ENCODE measurements around the gene RCHY1. TPM values are rescaled to one million over a fixed set of nuclear protein-coding genes. Genes with fewer than 3 reads are reported as not detected.
"Not testable (repeated sequence)": the region's sequence is repeated elsewhere in the genome, so short reads cannot be mapped to it uniquely, and the experiment has no call there.

Gene RCHY1
- total and polyA plus RNA-seq, 2 experiments from 2014 or later = 42.9 to 46.5 TPM

DNA sequence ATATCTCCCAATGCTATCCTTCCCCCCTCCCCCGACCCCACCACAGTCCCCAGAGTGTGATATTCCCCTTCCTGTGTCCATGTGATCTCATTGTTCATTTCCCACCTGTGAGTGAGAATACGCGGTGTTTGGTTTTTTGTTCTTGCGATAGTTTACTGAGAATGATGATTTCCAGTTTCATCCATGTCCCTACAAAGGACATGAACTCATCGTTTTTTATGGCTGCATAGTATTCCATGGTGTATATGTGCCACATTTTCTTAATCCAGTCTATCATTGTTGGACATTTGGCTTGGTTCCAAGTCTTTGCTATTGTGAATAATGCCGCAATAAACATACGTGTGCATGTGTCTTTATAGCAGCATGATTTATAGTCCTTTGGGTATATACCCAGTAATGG lies 5.2 kb upstream of the RCHY1 start:
- not testable (repeated sequence) for H3K27me3 Mint-ChIP-seq (ENCODE audit: insufficient read depth, low read depth, poor library complexity); H3K9me2 ChIP-seq (ENCODE audit: insufficient read depth); H3K4me1 ChIP-seq (ENCODE audit: insufficient read depth); H3K27ac ChIP-seq (ENCODE audit: low read depth); H3K4me1 Mint-ChIP-seq; H3F3A ChIP-seq (replicated peaks; ENCODE audit: low read depth); DNase-seq (ENCODE audit: low spot score); H2AFZ ChIP-seq; H3K9me3 Mint-ChIP-seq; ATAC-seq; H3K4me3 Mint-ChIP-seq; H3K4me3 ChIP-seq; H3K4me2 ChIP-seq; H4K20me1 ChIP-seq (replicated peaks; ENCODE audit: insufficient read depth); H3K79me2 ChIP-seq (replicated peaks; ENCODE audit: insufficient read depth); H3K27me3 ChIP-seq (ENCODE audit: insufficient read depth); H3K27ac Mint-ChIP-seq
- peaks cover 18% of the 10 kb centered on the region; the same call in 1 of the 2 replicates for H3K36me3 ChIP-seq (ENCODE audit: insufficient read depth)
- peaks cover 39% of the 10 kb centered on the region for H3K36me3 Mint-ChIP-seq (ENCODE audit: low read depth)

DNA sequence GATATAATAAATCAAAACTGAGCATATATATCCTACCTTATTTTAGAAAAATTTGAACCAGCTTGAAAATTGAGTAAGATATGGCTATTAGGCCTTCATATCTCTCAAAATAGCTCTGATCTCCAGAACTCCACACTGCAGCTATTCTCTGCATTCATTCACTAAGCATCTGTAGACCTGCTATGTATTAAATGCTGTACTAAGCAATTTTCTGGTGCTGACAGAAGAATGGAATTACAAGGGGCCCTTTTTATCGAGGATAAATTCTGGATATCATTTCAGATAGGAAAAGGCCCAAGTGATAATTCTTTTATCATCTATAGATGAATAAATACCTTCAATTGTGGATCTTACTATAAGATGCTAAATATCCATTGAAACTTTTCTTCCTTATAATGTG lies 1.9 kb upstream of the RCHY1 start:
- H3K4me2 ChIP-seq = no peak overlapping the region
- H3K4me3 ChIP-seq = no peak overlapping the region
- H3K27me3 ChIP-seq (ENCODE audit: insufficient read depth) = no peaks in the 10 kb centered on the region
- DNase-seq (ENCODE audit: low spot score) = no peak
- Mint-ChIP-seq H3K27ac (no peak overlapping the region), H3K27me3 (ENCODE audit: insufficient read depth, low read depth, poor library complexity) (peaks cover 7% of the 10 kb centered on the region), H3K9me3 (no peaks in the 10 kb centered on the region; the same call in 2 of the 3 replicates), H3K36me3 (ENCODE audit: low read depth) (peaks cover 31% of the 10 kb centered on the region), H3K4me1 (peaks cover 9% of the 10 kb centered on the region), H3K4me3 (no peak overlapping the region)
- no peak for ATAC-seq
- peaks cover 6% of the 10 kb centered on the region; the same call in 1 of the 2 replicates for H4K20me1 ChIP-seq (replicated peaks; ENCODE audit: insufficient read depth)
- H3F3A ChIP-seq (replicated peaks; ENCODE audit: low read depth) = no peaks in the 10 kb centered on the region
- TF ChIP-seq, protein P1, sequence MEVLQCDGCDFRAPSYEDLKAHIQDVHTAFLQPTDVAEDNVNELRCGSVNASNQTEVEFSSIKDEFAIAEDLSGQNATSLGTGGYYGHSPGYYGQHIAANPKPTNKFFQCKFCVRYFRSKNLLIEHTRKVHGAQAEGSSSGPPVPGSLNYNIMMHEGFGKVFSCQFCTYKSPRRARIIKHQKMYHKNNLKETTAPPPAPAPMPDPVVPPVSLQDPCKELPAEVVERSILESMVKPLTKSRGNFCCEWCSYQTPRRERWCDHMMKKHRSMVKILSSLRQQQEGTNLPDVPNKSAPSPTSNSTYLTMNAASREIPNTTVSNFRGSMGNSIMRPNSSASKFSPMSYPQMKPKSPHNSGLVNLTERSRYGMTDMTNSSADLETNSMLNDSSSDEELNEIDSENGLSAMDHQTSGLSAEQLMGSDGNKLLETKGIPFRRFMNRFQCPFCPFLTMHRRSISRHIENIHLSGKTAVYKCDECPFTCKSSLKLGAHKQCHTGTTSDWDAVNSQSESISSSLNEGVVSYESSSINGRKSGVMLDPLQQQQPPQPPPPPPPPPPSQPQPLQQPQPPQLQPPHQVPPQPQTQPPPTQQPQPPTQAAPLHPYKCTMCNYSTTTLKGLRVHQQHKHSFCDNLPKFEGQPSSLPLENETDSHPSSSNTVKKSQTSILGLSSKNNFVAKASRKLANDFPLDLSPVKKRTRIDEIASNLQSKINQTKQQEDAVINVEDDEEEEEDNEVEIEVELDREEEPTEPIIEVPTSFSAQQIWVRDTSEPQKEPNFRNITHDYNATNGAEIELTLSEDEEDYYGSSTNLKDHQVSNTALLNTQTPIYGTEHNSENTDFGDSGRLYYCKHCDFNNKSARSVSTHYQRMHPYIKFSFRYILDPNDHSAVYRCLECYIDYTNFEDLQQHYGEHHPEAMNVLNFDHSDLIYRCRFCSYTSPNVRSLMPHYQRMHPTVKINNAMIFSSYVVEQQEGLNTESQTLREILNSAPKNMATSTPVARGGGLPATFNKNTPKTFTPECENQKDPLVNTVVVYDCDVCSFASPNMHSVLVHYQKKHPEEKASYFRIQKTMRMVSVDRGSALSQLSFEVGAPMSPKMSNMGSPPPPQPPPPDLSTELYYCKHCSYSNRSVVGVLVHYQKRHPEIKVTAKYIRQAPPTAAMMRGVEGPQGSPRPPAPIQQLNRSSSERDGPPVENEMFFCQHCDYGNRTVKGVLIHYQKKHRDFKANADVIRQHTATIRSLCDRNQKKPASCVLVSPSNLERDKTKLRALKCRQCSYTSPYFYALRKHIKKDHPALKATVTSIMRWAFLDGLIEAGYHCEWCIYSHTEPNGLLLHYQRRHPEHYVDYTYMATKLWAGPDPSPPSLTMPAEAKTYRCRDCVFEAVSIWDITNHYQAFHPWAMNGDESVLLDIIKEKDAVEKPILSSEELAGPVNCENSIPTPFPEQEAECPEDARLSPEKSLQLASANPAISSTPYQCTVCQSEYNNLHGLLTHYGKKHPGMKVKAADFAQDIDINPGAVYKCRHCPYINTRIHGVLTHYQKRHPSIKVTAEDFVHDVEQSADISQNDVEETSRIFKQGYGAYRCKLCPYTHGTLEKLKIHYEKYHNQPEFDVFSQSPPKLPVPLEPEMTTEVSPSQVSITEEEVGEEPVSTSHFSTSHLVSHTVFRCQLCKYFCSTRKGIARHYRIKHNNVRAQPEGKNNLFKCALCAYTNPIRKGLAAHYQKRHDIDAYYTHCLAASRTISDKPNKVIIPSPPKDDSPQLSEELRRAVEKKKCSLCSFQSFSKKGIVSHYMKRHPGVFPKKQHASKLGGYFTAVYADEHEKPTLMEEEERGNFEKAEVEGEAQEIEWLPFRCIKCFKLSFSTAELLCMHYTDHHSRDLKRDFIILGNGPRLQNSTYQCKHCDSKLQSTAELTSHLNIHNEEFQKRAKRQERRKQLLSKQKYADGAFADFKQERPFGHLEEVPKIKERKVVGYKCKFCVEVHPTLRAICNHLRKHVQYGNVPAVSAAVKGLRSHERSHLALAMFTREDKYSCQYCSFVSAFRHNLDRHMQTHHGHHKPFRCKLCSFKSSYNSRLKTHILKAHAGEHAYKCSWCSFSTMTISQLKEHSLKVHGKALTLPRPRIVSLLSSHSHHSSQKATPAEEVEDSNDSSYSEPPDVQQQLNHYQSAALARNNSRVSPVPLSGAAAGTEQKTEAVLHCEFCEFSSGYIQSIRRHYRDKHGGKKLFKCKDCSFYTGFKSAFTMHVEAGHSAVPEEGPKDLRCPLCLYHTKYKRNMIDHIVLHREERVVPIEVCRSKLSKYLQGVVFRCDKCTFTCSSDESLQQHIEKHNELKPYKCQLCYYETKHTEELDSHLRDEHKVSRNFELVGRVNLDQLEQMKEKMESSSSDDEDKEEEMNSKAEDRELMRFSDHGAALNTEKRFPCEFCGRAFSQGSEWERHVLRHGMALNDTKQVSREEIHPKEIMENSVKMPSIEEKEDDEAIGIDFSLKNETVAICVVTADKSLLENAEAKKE (CRISPR knock-in tag; IDR thresholded peaks at IDR 0.05) = no peak
- TF ChIP-seq NANOG (IDR thresholded peaks at IDR 0.05; ENCODE audit: borderline replicate concordance) (no peak), EZH2 (IDR thresholded peaks at IDR 0.05; ENCODE audit: low read depth, unreplicated experiment) (no peak), ZNF331 (CRISPR knock-in tag; IDR thresholded peaks at IDR 0.05; ENCODE audit: low read depth) (no peak), CREB1 (CRISPR knock-in tag; IDR thresholded peaks at IDR 0.05; ENCODE audit: low read depth) (no peak)
- no peaks in the 10 kb centered on the region for H3K9me2 ChIP-seq (ENCODE audit: insufficient read depth)
- H3K79me2 ChIP-seq (replicated peaks; ENCODE audit: insufficient read depth) = peaks cover 22% of the 10 kb centered on the region
- H3K36me3 ChIP-seq (ENCODE audit: insufficient read depth) = peaks cover 18% of the 10 kb centered on the region; the same call in 1 of the 2 replicates
- no peak overlapping the region for H3K27ac ChIP-seq (ENCODE audit: low read depth)
- peaks cover 32% of the 10 kb centered on the region for H3K4me1 ChIP-seq (ENCODE audit: insufficient read depth)
- no peak overlapping the region for H2AFZ ChIP-seq
